OCI-LY1 (cell line): ENCODE data around the gene CMBL.
A peak's percentile ranks its signal among the peaks of the same experiment; 100 is the strongest.

Experiments used
- H2AFZ ChIP-seq: fragments of 200-600 bp; sonication (generic), shearing (Covaris generic); 2 replicates; pipeline ENCODE4 v1.6.0; 2014; ENCODE audit warnings: antibody characterized with exemption, mild to moderate bottlenecking, low read length
- H3F3A ChIP-seq: fragments of 200-600 bp; sonication (generic), shearing (Covaris generic); 2 replicates; pipeline ENCODE4 v1.6.0; 2014; ENCODE audit warnings: mild to moderate bottlenecking, antibody characterized with exemption, low read length, moderate library complexity; ENCODE audit not compliant: insufficient read depth
- H3K27ac ChIP-seq: fragments of 200-600 bp; sonication (generic); 2 replicates; pipeline ENCODE4 v1.5.1; 2014; ENCODE audit warnings: low read length, mixed run types, mild to moderate bottlenecking, low read depth; ENCODE audit not compliant: poor library complexity, severe bottlenecking
- H3K27me3 ChIP-seq: fragments of 200-600 bp; sonication (generic); 2 replicates; pipeline ENCODE4 v1.6.0; 2014; ENCODE audit warnings: antibody characterized with exemption, mild to moderate bottlenecking, low read length, moderate library complexity; ENCODE audit not compliant: insufficient read depth
- H3K36me3 ChIP-seq: fragments of 200-600 bp; sonication (generic); 2 replicates; pipeline ENCODE4 v1.6.1; 2014; ENCODE audit warnings: mild to moderate bottlenecking, antibody characterized with exemption, low read length, moderate library complexity, mixed read lengths; ENCODE audit not compliant: insufficient read depth
- H3K4me1 ChIP-seq: fragments of 200-600 bp; sonication (generic); 2 replicates; pipeline ENCODE4 v1.5.1; 2014; ENCODE audit warnings: mild to moderate bottlenecking, low read length, moderate library complexity; ENCODE audit not compliant: insufficient read depth, severe bottlenecking
- H3K4me2 ChIP-seq: fragments of 200-600 bp; sonication (generic), shearing (Covaris generic); 2 replicates; pipeline ENCODE4 v1.6.1; 2014; ENCODE audit warnings: low read length
- H3K4me3 ChIP-seq: fragments of 200-600 bp; sonication (generic); 2 replicates; pipeline ENCODE4 v1.5.1; 2014; ENCODE audit warnings: low read length, low read depth, mild to moderate bottlenecking, mixed read lengths; ENCODE audit not compliant: poor library complexity, severe bottlenecking
- H3K79me2 ChIP-seq: fragments of 200-600 bp; shearing (Covaris generic); 2 replicates; pipeline ENCODE4 v1.6.1; 2016; ENCODE audit warnings: mixed run types, low read length, mixed read lengths; ENCODE audit not compliant: insufficient read depth
- H3K9ac ChIP-seq: fragments of 200-600 bp; sonication (generic), shearing (Covaris generic); 2 replicates; pipeline ENCODE4 v1.6.1; 2014; ENCODE audit warnings: mild to moderate bottlenecking, low read length, mixed read lengths
- H3K9me2 ChIP-seq: fragments of 200-600 bp; sonication (generic), shearing (Covaris generic); 2 replicates; pipeline ENCODE4 v1.6.1; 2014; ENCODE audit warnings: low read depth, mild to moderate bottlenecking, low read length, mixed read lengths
- H3K9me3 ChIP-seq: fragments of 200-600 bp; shearing (Covaris generic); 2 replicates; pipeline ENCODE4 v1.6.1; 2014; ENCODE audit warnings: low read length, mixed read lengths
- H4K20me1 ChIP-seq: fragments of 200-600 bp; sonication (generic), shearing (Covaris generic); 2 replicates; pipeline ENCODE4 v1.6.0; 2016; ENCODE audit warnings: mild to moderate bottlenecking, low read length; ENCODE audit not compliant: insufficient read depth
- EZH2 ChIP-seq: fragments of 200-600 bp; sonication (generic), shearing (Covaris generic); IDR thresholded peaks from 2 replicates; pipeline ENCODE4 v1.8.0; 2017; ENCODE audit warnings: borderline replicate concordance, mixed run types, mild to moderate bottlenecking, antibody characterized with exemption, low read length, moderate library complexity, mixed read lengths
- TF ChIP-seq, protein P1 (sequence below): fragments of 200-600 bp; sonication (generic), shearing (Covaris generic); IDR thresholded peaks from 2 replicates; pipeline ENCODE4 v1.5.1; 2017; ENCODE audit warnings: mild to moderate bottlenecking, antibody characterized with exemption, low read length, moderate library complexity, mixed read lengths

CMBL gene

DNA sequence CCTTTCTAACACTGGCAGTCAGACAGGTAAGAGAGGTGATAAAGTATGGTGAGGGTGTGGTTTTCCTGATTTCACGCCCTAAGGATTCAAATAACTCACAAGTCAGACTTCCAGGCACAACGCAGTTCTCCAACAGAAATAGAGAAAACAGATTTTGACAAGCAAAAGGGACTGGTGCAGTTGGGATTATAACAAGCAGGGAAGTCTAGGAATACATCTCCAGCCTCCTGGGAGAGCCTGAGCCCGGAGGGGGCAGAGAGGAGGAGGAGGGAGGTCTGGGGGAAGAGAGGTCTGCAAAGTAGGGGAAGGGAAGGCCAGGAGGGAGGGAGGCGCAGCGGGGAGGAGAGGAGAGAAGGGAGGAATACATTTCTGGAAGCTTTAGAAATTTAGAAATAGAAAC lies 1.6 kb downstream of the CMBL start:
- Histone ChIP-seq H3K4me2 (no peak overlapping the region), H3K27me3 (peaks cover 5% of the 10 kb centered on the region; the same call in 1 of the 2 replicates), H3K9me2 (no peaks in the 10 kb centered on the region), H3F3A (no peaks in the 10 kb centered on the region), H3K4me3 (no peak overlapping the region), H3K27ac (no peak overlapping the region), H4K20me1 (no peaks in the 10 kb centered on the region), H3K4me1 (peaks cover 7% of the 10 kb centered on the region), H3K79me2 (no peaks in the 10 kb centered on the region), H3K36me3 (no peaks in the 10 kb centered on the region), H2AFZ (no peak overlapping the region), H3K9ac (no peak overlapping the region), H3K9me3 (no peaks in the 10 kb centered on the region)
- TF ChIP-seq, protein P1, sequence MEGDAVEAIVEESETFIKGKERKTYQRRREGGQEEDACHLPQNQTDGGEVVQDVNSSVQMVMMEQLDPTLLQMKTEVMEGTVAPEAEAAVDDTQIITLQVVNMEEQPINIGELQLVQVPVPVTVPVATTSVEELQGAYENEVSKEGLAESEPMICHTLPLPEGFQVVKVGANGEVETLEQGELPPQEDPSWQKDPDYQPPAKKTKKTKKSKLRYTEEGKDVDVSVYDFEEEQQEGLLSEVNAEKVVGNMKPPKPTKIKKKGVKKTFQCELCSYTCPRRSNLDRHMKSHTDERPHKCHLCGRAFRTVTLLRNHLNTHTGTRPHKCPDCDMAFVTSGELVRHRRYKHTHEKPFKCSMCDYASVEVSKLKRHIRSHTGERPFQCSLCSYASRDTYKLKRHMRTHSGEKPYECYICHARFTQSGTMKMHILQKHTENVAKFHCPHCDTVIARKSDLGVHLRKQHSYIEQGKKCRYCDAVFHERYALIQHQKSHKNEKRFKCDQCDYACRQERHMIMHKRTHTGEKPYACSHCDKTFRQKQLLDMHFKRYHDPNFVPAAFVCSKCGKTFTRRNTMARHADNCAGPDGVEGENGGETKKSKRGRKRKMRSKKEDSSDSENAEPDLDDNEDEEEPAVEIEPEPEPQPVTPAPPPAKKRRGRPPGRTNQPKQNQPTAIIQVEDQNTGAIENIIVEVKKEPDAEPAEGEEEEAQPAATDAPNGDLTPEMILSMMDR = no peak
- no peak for TF ChIP-seq EZH2

DNA sequence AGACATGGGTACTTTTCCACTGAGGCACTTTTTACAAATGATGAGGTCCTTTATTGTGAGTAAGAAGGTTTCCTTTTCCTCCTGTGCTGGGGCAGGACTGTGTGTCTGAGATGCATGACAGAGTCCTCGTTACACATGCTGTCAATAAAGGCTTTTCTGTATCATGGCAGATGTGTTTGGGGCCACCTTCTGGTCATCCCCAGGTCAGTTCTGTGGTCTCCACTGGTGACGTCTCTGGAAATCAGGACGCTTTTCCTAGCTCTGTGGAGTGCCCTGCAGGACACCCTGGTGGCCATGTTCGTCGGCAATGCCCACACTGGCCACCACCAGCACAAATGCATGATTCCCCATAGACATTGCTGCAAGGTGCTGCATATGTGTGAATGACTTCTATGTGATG lies 2.8 kb downstream of the CMBL start:
- Histone ChIP-seq H3K9ac (no peak overlapping the region), H3K36me3 (no peaks in the 10 kb centered on the region), H3K4me1 (peaks cover 7% of the 10 kb centered on the region), H3K27ac (no peak overlapping the region), H2AFZ (no peak overlapping the region), H3K27me3 (peaks cover 5% of the 10 kb centered on the region; the same call in 1 of the 2 replicates), H3F3A (no peaks in the 10 kb centered on the region), H3K9me3 (no peaks in the 10 kb centered on the region), H3K4me2 (no peak overlapping the region), H3K9me2 (no peaks in the 10 kb centered on the region), H3K4me3 (no peak overlapping the region), H4K20me1 (no peaks in the 10 kb centered on the region), H3K79me2 (no peaks in the 10 kb centered on the region)
- TF ChIP-seq, protein P1 = peak; percentile 17; the same call in 1 of the 2 replicates
- TF ChIP-seq EZH2 = no peak

DNA sequence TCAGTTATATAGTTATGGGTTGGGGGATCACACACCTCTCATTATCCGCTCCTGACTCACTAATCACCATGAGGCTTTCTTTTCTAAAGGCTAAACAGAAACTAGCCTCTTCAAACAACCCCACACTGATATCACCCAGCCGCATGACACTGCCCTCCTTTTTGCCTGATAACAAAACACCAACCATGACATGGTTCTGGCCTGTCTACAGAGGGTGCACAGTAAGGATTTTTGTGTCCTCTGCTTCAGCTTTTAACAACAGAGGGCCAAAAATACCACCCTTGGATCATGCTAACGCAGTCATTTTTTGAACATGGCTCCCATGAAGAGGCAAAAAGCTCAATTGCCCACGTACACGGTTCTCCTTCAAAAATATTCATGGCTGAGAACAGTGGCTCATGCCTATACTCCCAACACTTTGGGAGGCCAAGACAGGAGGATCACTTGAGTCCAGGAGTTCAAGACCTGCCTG lies 4.0 kb downstream of the CMBL start:
- Histone ChIP-seq H3K27ac (no peak overlapping the region), H3K9me2 (no peaks in the 10 kb centered on the region), H3K9ac (no peak overlapping the region), H3K9me3 (no peaks in the 10 kb centered on the region), H3K36me3 (no peaks in the 10 kb centered on the region), H3K79me2 (no peaks in the 10 kb centered on the region), H2AFZ (no peak overlapping the region), H4K20me1 (no peaks in the 10 kb centered on the region), H3K4me1 (peaks cover 7% of the 10 kb centered on the region), H3F3A (no peaks in the 10 kb centered on the region), H3K4me2 (no peak overlapping the region), H3K4me3 (no peak overlapping the region), H3K27me3 (peaks cover 2% of the 10 kb centered on the region; the same call in 1 of the 2 replicates)
- TF ChIP-seq EZH2 = no peak
- TF ChIP-seq, protein P1 = no peak
